Measurements from ENCODE around the gene EPOP. TPM values are rescaled to one million over a fixed set of nuclear protein-coding genes. Genes with fewer than 3 reads are reported as not detected.

EPOP gene
- total and polyA plus RNA-seq, 2 of the 13 experiments (the other 11 are each of a cell fraction or from before 2014, with no cell fraction given): 14.7 to 37.8 TPM

- no peak for FAIRE-seq
- no peaks in the 10 kb centered on the region for H3K9me3 ChIP-seq (ENCODE audit: low read length)
- H3K4me1 ChIP-seq (ENCODE audit: insufficient read depth, low read length): peaks cover 60% of the 10 kb centered on the region
- peak overlapping the region; percentile 91 for H3K4me2 ChIP-seq (ENCODE audit: low read depth, low read length)
- H3K27ac ChIP-seq (ENCODE audit: extremely low read length, insufficient read depth, low read length): peak overlapping the region; percentile 62
- WGBS (ENCODE audit: low lambda C conversion rate): 20% methylated on average over 20 of the region's 20 CpGs
- intact Hi-C loops (cut with micrococcal nuclease; ENCODE audit: unreplicated experiment) (loop anchor here (1.0 kb wide), 1 partner anchor 29 kb away; no protein-coding TSS in a partner anchor), in situ Hi-C loops (cut with HindIII; ENCODE audit: extremely low pct_ligation_motif_present, low pct_unique_long_range_greater_than_20kb) (no loop called here)
- peaks cover 12% of the 10 kb centered on the region for H4K20me1 ChIP-seq (ENCODE audit: insufficient read depth, low read length)
- peaks cover 44% of the 10 kb centered on the region for H3K79me2 ChIP-seq (ENCODE audit: insufficient read depth, low read length)
- H3K4me3 ChIP-seq (replicated peaks in 1 of 3; ENCODE audit: insufficient read depth in 1 of 3, low read depth in 2 of 3, low read length in 3 of 3): peak overlapping the region; percentile 71 to 99 (median 90)
- ATAC-seq: no peak; the same call in 2 of the 3 replicates
- POLR2A ChIA-PET: interaction anchor here (0.7 to 8.9 kb wide), 9 partner anchors 10 to 163 kb away, joined by 3 to 106 read pairs (median 38); partner anchors contain the start of genes CISD3, EPOP and LASP1
- no peaks in the 10 kb centered on the region; a peak in 1 of 5 replicates for H3K27me3 ChIP-seq (ENCODE audit: control insufficient read depth in 1 of 2, insufficient read depth in 2 of 2, low read length in 2 of 2)
- H3K36me3 ChIP-seq (replicated peaks in 1 of 2; ENCODE audit: control insufficient read depth in 1 of 2, insufficient read depth in 2 of 2, low read length in 2 of 2): peaks cover 18 to 44% of the 10 kb centered on the region in 2 experiments
- no TSS peak for BruUV-seq (replicated peaks)
- no peak for DNase-seq (ENCODE audit: low spot score)
- CTCF ChIA-PET (ENCODE audit: low intra/inter-chr PET ratio, low total read pairs): no interaction called here
- H2AFZ ChIP-seq (ENCODE audit: low read length): no peak overlapping the region
- H3K9ac ChIP-seq (ENCODE audit: insufficient read depth, low read depth, low read length): peak overlapping the region; percentile 66
- TF ChIP-seq ZNF782 (CRISPR knock-in tag; IDR thresholded peaks at IDR 0.05; ENCODE audit: borderline replicate concordance): 0 out of 2 replicates have a peak, but pooled peaks have one; percentile 40
- peak; percentile 17 for TF ChIP-seq ZNF781 (CRISPR knock-in tag; IDR thresholded peaks at IDR 0.05; ENCODE audit: borderline replicate concordance, not compliant biosample characterization)
- 0 out of 2 replicates have a peak, but pooled peaks have one; percentile 9 for TF ChIP-seq PHF21A (CRISPR knock-in tag; IDR thresholded peaks at IDR 0.05)
- no peak for TF ChIP-seq SMC3 (IDR thresholded peaks at IDR 0.05; ENCODE audit: low read length)
- 0 out of 2 replicates have a peak, but pooled peaks have one; percentile 18 for TF ChIP-seq HMG20A (CRISPR knock-in tag; IDR thresholded peaks at IDR 0.05; ENCODE audit: borderline replicate concordance)
- no peak for TF ChIP-seq NFYB (CRISPR knock-in tag; IDR thresholded peaks at IDR 0.05)
- no peak for TF ChIP-seq DZIP1 (CRISPR knock-in tag; IDR thresholded peaks at IDR 0.05)
- no peak for TF ChIP-seq ZNF570 (CRISPR knock-in tag; IDR thresholded peaks at IDR 0.05; ENCODE audit: borderline replicate concordance)
- TF ChIP-seq ZNF510 (CRISPR knock-in tag; IDR thresholded peaks at IDR 0.05; ENCODE audit: low read depth): no peak
- peak; percentile 32; the same call in 1 of the 2 replicates for TF ChIP-seq TARDBP (CRISPR knock-in tag; IDR thresholded peaks at IDR 0.05)
- TF ChIP-seq GLMP (CRISPR knock-in tag; IDR thresholded peaks at IDR 0.05; ENCODE audit: borderline replicate concordance): no peak
- TF ChIP-seq ATF5 (CRISPR knock-in tag; IDR thresholded peaks at IDR 0.05; ENCODE audit: low read depth): no peak
- TF ChIP-seq PRDM10 (CRISPR knock-in tag; IDR thresholded peaks at IDR 0.05; ENCODE audit: low read depth): no peak
- no peak for TF ChIP-seq ZNF720 (CRISPR knock-in tag; IDR thresholded peaks at IDR 0.05)
These were observed 31.9 kb upstream of the EPOP start for GRCh38 chr17:38706505-38707216.
